ENCODE results near the gene SEMA4C. TPM values are rescaled to one million over a fixed set of nuclear protein-coding genes. Genes with fewer than 3 reads are reported as not detected.

The SEMA4C gene
- total and polyA plus RNA-seq, 12 donors: 14.1 to 43.8 (median 24.1) TPM

DNA sequence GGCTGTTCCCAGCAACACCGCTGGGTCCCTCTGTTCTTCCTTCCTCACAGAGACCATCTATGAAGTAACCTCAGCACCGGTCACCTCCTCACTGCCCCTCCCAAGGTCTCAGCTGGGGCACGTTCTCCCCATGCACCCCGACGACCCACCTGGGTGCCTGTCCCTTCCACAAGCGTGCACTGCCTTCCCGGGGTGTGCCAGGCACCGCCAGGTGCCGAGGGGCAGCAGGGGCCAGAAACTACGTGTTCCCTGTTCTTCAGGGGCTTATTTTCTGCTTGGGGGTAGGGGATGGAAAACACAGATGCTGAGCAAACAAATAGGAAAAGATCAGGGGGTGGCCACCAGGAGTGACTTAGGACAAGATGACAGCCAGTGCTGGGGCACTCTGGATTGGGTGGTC is 30.4 kb upstream of the SEMA4C start:
- no peak for DNase-seq
- H3K36me3 ChIP-seq: no peaks in the 10 kb centered on the region

DNA sequence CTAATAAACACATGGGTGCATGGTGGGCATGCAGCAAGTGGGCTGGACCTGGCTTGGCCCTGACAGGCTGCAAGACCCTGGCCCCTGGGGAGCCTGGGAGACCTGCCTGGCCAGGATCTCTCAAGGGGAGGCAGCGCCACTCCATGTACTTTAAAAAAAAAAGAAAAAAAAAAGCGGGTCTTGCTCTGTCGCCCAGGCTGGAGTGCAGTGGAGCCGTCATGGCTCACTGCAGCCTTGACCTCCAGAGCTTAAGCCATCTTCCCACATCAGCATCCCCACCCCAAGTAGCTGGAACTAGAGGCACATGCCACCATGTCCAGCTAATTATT is 29.5 kb upstream of the SEMA4C start:
- DNase-seq: no peak
- intact Hi-C loops (cut with DNase I): no loop called here
- H3K27ac ChIP-seq: no peak overlapping the region
- peaks cover 0 to 18% (median 9%) of the 10 kb centered on the region in 9 donors for H3K4me1 ChIP-seq
- H3K36me3 ChIP-seq: no peaks in the 10 kb centered on the region
- H3K9me3 ChIP-seq: no peaks in the 10 kb centered on the region
- H3K27me3 ChIP-seq: no peaks in the 10 kb centered on the region
- TF ChIP-seq, protein P1, sequence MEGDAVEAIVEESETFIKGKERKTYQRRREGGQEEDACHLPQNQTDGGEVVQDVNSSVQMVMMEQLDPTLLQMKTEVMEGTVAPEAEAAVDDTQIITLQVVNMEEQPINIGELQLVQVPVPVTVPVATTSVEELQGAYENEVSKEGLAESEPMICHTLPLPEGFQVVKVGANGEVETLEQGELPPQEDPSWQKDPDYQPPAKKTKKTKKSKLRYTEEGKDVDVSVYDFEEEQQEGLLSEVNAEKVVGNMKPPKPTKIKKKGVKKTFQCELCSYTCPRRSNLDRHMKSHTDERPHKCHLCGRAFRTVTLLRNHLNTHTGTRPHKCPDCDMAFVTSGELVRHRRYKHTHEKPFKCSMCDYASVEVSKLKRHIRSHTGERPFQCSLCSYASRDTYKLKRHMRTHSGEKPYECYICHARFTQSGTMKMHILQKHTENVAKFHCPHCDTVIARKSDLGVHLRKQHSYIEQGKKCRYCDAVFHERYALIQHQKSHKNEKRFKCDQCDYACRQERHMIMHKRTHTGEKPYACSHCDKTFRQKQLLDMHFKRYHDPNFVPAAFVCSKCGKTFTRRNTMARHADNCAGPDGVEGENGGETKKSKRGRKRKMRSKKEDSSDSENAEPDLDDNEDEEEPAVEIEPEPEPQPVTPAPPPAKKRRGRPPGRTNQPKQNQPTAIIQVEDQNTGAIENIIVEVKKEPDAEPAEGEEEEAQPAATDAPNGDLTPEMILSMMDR (IDR thresholded peaks at IDR 0.05): no peak
- no peak overlapping the region for H3K4me3 ChIP-seq
- 82 to 94% methylated on average over 4 of the region's 4 CpGs for WGBS, 2 donors
- no peak for ATAC-seq

More for the DNA sequence above, 30.4 kb upstream of the SEMA4C start:
- Histone ChIP-seq H3K4me3 (no peak overlapping the region), H3K9me3 (no peaks in the 10 kb centered on the region), H3K27me3 (no peaks in the 10 kb centered on the region), H3K27ac (no peak overlapping the region), H3K4me1 (peaks cover 0 to 18% (median 8%) of the 10 kb centered on the region in 9 donors)
- WGBS, 2 donors: 90 to 92% methylated on average over 10 of the region's 10 CpGs
- TF ChIP-seq, protein P1 (IDR thresholded peaks at IDR 0.05): no peak
- intact Hi-C loops (cut with DNase I): no loop called here
- no peak for ATAC-seq

GRCh38 chr2:96898641-96899412 is 28.9 kb upstream of the SEMA4C start:
- Histone ChIP-seq H3K9me3 (no peaks in the 10 kb centered on the region), H3K4me3 (no peak overlapping the region), H3K4me1 (peaks cover 0 to 18% (median 9%) of the 10 kb centered on the region in 9 donors), H3K36me3 (no peaks in the 10 kb centered on the region), H3K27me3 (no peaks in the 10 kb centered on the region), H3K27ac (no peak overlapping the region)
- WGBS, 2 donors: 82 to 88% methylated on average over 11 of the region's 11 CpGs
- peak in 2 of 8 donors; percentile 6 to 19 for ATAC-seq
- no peak for DNase-seq
- intact Hi-C loops (cut with DNase I): no loop called here
- TF ChIP-seq, protein P1 (IDR thresholded peaks at IDR 0.05): no peak

DNA sequence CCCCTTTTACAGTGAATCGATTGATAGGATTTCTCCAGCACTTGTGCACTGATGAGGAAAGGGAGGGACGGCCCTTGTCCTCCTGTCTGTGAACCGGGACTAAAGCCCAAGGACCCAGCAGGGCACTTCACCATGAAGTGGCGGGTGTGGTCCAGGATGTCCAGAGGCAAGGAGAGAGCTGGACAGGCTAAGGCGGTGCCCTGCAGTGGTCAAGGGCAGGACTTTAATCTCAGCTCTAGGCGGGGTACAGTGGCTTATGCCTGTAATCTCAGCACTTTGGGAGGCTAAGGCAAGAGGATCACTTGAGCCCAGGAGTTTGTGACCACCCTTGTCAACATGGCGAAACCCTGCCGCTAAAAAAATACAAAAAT is 28.2 kb upstream of the SEMA4C start:
- H3K4me3 ChIP-seq: no peak overlapping the region
- no peaks in the 10 kb centered on the region for H3K9me3 ChIP-seq
- H3K4me1 ChIP-seq: peaks cover 0 to 19% (median 9%) of the 10 kb centered on the region in 9 donors
- H3K27me3 ChIP-seq: no peaks in the 10 kb centered on the region
- ATAC-seq: no peak
- intact Hi-C loops (cut with DNase I): no loop called here
- H3K27ac ChIP-seq: no peak overlapping the region
- H3K36me3 ChIP-seq: no peaks in the 10 kb centered on the region
- no peak for DNase-seq
- 90 to 93% methylated on average over 8 of the region's 8 CpGs for WGBS, 2 donors
- TF ChIP-seq, protein P1 (IDR thresholded peaks at IDR 0.05): no peak
